GM10847 (cell line): ENCODE data around the gene HK2.

ENCODE experiments used
- POLR2A ChIP-seq: IDR thresholded peaks from 2 replicates; pipeline ENCODE4 v1.6.1; 2011; ENCODE audit not compliant: insufficient read length; ENCODE audit errors: extremely low read depth

HK2 gene

DNA sequence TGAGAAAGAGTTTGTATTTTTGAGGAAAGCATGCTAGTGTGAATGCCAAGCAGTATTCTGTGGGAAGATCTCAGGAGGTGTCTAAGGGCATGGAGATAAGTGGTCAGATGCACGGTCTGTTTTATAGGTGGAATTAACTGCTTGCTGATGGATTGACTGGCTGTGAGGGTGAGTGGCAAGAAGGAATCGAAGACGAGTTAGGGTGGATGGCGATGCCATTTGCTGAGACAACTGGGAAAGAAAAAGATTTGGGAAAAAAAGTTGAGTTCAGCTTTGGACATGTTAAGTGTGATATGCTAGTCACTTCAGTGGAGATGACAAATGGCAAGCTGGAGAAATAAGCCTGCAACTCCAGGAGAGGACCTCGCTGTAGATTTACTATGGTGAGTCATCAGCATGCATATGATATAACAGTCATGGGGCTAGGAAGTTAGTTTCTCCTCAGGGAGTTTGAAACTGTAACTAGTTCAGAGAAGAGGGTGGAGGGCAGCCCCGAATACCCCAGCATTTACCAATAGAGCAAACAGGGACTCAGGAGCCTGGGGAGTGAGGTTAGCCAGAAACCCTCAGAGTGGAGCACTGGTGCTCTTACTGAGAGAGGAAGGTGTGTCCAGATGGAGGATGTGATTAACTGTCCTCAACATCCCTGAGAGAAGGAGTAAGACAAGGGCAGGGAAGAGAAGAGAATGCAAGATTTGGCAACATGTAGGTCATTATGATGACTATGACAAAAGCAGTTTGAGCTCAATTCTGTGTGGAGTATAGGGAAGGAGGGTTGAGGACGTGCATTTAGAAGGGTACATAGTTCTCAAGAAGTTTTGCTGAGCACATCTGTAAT, 2.0 kb upstream of the HK2 start:
- TF ChIP-seq POLR2A = no peak

DNA sequence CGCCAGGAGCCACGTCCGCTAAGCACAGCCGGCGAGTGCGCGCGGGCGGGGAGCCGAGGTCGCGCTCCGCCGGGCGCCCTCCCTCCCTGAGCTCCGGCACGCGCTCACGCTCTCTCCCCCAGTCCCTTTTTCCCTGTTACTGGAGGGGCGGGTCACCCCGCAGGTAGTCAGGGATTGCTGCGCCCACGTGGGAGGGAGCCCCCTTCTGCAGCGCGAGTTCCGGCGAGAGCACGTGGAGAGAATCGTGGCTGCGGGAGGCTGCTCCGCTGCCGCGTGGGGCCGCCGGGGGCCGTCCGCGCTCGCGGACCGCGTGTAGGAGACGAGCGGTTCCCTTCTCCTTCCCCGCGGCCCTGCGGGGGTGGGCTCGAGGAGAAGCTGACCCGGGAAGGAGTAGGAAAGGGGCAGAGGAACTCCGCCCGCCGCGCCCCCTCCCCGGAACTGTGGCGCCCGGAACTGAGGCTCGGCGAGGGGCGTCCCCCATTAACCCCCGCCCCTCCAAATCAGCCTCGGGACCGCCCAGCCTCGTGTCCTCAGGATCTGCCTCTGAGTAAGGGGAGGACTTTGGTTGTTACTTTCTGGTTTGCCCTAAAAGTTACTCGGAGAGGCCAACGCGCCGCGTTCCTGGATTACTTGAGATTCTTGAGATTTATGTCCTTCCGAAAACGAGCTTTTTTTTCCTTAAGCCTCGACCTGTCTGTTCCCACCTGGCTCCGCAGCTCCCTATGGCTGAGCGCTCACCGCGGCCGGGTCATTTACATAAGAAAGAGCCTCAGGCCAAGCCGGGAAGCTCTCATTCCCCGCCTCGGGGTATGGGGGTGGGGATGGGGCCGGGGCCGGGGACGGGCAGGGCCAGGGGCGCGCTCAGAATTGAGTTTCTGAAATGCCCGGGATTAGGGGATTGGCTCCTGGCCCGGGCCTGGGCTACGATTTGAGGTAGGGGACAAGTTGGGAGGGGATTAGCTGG, 1.1 kb downstream of the HK2 start:
- peak; percentile 55 for TF ChIP-seq POLR2A

GRCh38 chr2:74835831-74836674, 2.1 kb downstream of the HK2 start:
- no peak for TF ChIP-seq POLR2A

DNA sequence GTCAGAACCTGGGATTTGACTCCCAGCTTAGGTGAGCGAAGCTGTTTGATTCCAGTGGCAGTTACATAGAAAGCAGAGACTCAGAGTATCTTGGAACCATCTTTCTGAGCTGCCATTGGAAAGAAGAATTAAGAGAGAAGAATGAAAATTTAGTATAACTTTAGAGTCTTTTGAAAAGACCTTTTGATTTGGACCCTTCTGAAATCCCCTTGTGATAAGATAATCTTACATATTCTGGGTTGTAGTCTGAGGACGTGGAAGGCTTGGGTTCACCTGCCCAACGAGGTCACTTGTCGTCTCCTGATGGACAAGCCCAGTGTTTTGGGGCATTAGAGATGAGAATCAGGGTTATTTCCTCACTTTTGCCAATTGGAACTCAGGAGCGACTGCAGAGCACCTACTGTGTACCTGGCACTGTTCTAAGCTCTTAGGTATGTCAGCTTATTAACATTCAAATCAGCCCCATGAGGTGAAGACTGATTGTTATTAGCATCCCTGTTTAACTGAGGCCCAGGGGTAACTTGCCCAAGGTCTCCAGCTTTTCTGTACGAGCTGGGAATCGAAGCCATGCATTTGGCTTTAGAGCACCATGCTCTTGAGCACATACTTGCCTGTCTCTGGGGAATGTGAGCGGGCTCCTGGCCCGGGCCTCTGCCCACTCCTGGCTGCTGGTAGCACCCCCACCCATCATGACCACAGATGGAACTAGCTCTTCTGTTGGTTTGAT, 2.9 kb downstream of the HK2 start:
- TF ChIP-seq POLR2A = no peak

DNA sequence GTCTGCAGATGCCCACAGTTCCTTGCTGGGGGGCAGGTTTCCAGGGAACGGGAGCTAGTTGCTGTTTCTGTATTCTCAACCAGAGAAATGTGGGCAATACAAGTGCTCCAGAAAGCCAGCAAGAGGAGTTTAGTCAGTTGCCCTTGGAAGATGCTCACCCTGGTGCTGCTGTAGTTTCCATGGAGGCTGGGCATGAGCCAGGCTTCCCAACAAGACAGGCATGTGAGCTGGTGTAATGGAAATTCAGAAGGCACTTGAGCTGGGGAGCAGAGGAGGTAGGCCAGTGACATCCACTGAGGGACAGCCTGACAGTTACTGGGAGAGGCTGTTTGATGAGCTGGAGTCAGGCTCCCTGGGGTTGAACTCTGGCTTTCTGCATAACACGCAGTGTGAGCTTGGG, 7.7 kb downstream of the HK2 start:
- no peak for TF ChIP-seq POLR2A

GRCh38 chr2:74843433-74843832, 9.5 kb downstream of the HK2 start:
- no peak for TF ChIP-seq POLR2A

- no peak for TF ChIP-seq POLR2A
These were observed 10.0 kb downstream of the HK2 start for GRCh38 chr2:74843899-74844298.

DNA sequence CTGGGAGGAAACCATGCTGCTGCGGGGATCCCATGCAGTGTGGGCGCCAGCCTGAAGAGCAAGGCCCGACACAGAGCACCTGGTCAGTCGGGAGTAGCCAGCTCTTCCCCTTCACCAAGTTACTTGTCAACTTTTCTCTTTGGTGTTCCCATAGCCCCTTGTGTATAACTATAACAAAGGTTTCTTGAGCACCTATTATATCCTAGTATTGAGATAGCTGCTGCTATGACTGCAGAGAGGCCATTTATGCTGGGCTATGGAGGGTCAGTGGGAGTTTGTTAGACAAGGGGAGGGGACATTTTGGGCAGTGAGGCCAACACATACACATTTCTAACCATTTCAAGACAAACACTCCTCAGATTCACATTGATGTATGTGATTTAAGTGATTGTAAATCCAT, 10.8 kb downstream of the HK2 start:
- TF ChIP-seq POLR2A = no peak

- no peak for TF ChIP-seq POLR2A
These were observed 11.4 kb downstream of the HK2 start for GRCh38 chr2:74845217-74845751.

- no peak for TF ChIP-seq POLR2A
These were observed 12.1 kb downstream of the HK2 start for GRCh38 chr2:74845991-74846390.

DNA sequence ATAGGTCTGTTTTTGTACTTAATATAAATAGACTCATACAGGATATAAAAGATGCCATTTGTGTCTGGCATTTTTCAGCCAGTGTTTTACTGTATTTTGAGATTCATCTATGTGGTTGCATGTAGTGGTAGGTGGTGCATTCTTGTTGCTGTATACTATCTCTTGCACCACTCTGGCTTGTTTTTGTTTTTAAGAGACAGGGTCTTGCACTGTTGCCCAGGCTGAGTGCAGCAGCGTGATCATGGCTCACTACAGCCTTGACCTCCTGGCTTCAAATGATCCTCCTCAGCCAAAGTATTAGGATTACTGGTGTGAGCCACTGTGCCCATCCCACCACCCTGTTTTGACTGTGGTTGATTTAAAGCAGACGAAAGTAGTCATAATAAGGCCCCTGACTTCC, 12.6 kb downstream of the HK2 start:
- TF ChIP-seq POLR2A = no peak

GRCh38 chr2:74847070-74847858, 13.3 kb downstream of the HK2 start:
- no peak for TF ChIP-seq POLR2A

DNA sequence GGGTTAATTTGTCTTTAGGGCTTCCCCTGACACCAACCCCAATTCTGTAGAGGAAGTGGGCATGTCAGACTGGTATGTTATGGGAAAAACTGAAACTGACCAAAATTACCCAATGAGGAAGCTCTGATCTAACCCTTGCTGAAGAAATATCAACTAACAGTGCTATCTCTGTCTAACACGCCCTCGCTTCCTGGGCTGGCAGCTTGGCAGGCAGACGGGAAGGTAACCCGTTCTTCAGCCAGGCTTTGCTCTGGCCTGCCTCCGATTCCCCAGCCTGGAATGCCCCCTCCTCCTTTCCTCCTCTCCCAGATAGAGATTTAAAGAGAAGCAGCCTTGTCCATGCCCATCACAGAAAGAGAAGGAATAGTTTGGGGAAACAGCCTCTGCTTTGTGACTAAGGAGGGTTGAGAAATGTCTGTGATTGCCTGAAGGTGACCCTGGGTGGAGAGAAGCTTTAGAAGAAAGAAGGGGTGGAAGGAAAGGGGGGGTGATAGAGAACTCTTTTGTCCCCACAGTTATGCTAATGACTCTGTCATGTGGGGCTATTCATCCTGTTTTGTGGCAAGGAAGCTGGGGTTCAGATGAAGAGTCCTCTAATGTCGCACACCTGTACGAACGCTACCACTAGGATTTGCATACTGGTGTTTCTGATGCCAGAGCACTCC, 15.4 kb downstream of the HK2 start:
- no peak for TF ChIP-seq POLR2A

GRCh38 chr2:74850496-74851190, 16.7 kb downstream of the HK2 start:
- TF ChIP-seq POLR2A = no peak
